NOMO-1 treated with dmso at 0.1 percent for 144 hours (cell line): Measurements from ENCODE around the gene COQ9.
"Not testable (repeated sequence)": the region's sequence is repeated elsewhere in the genome, so short reads cannot be mapped to it uniquely, and the experiment has no call there.

ENCODE experiments used
- DNase-seq: peaks from one replicate; lab custom pipeline; 2025; ENCODE audit not compliant: unreplicated experiment; lab: John Stamatoyannopoulos, UW

The COQ9 gene

DNA sequence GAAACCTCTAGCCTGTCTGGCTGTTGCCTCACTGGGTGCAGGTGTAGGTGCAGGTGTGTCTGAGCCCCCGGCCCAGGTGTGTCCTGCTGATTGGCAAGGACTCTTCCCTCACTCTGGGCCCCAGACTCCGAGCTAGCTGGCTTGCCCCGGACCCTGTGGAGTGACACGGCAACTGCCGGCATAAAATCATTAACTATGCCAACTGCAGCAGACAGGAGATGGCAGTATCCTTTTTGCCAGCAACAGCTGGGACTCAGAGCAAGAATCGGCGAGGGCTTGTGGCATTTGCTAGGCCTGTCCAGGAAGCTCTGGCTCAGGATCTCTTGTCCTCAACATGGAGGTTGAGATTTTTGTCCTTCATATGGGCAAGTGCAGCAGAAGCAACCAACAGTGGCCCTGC, 20.9 kb upstream of the COQ9 start:
- no peak for DNase-seq

DNA sequence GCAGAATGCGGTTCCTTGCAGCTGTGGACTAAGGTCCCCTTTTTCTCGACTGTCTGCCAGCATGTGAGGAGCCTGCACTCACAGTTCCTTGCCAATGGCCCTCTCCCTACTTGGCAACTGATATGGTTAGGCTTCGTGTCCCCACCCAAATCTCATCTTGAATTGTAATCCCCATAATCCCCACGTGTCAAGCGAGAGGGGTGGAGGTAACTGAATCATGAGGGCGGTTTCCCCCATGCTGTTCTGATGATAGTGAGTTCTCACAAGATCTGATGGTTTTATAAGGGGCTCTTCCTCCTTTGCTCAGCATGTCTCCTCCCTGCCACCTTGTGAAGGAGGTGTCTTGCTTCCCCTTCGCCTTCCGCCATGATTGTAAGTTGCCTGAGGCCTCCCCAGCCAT, 20.0 kb upstream of the COQ9 start:
- DNase-seq = no peak

DNA sequence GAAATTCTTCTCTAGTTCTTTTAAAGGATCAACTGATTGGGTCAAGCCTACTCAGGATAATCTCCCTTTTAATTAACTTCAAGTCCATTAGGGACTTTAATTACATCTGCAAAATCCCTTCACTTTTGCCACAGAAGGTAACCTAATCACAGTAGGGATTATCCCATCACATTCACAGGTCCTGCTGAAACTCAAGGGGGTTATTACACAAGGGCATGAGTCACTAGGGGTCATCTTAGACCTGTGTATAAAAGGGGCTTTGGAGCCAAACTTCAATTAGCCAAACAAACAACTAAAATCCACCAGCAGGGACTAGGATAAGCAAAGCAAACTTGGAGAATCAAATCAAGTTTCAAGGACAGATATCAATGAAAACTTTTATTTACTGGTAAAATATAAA, 19.5 kb upstream of the COQ9 start:
- no peak for DNase-seq

DNA sequence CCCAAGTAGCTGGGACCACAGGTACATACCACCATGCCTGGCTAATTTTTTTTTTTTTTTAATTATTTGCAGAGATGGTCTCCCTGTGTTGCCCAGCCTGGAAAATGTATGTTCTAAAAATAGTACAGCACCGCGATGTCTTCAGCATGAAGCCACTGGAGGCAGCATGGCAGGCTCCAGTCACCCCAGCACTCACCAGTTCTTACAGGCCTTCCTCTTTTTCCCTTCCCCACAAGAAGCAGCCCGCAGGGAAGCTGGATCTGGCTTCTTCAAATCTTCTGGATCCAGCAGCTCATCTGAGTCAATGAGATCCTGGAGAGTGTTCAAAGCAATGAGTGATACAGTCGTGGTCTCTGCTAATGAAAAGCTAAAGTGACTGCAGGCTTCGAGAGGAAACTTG, 16.3 kb upstream of the COQ9 start:
- DNase-seq = no peak

DNA sequence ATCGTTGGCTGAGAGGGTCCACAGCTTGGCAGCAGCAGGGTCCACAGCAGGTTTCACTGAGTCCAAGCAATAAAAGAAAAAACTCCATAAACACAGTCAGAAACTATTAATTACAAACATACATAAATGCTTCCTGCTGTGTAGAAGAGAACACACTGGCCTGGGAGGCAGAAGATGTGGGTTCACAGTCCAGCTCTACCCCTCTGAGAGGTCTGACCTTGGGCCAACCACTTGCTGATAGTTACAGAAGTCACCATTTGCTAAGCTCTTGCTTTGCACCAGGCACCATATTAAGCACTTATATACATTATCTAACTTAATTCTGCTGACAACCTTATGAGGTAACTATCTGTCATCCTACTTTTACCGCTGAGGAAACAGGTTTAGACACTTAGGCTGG, 14.8 kb upstream of the COQ9 start:
- DNase-seq = no peak

DNA sequence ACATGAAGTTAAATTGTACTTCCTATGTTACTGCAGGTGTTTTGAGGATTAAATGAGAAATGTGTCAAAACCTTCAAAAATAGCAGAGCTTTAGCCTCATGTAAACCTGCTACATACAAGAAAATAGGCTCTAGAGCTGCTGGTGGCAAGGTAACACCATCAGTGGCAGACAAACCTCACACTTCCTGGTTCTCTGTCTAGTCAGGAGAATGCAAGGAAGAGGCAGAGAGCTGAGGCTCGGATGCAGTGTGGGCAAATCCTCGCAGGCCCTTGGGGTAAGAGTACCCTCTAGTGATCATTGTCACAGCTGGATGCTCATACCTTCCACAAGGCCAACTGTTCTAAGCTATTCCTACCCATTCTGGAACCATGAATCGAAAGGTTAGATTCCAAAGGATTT, 14.3 kb upstream of the COQ9 start:
- DNase-seq = no peak

DNA sequence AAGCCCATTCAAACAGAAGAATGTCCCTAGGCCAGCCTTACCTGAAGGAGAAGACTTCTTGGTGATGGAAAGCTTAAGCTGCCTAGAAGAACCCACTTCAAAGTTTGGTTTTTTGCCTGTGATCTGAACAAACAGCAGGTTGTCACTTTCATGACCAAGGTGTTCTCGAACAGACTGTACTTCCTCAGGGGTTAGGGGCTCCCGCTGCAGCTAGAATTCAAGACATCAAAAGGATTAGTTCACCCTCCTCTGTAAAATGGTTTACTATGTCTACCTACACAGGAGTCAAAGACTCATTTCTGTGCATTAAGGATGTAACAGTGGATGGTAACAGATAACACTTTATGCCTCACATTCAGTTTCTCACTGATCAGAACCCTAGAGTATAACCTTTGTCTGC, 13.3 kb upstream of the COQ9 start:
- DNase-seq = no peak

DNA sequence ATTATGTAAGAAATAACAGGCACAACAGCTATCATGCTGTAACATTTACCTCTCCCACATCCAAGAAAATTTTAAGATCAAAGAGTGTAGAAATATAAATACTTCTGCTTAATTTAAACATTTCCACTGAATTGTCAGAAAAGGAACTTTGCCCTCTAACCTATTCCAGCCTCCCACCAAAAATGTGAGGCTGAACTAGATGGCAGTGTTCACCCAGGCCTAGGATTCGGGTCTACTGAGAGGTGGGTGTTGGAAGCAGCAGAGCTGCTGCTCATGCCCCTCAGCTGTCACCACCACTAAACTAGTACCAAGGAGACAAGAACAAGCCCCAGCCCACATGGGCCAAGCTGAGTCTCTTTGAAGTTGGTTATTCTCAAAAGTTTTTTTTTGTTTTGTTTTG, 11.4 kb upstream of the COQ9 start:
- no peak for DNase-seq

DNA sequence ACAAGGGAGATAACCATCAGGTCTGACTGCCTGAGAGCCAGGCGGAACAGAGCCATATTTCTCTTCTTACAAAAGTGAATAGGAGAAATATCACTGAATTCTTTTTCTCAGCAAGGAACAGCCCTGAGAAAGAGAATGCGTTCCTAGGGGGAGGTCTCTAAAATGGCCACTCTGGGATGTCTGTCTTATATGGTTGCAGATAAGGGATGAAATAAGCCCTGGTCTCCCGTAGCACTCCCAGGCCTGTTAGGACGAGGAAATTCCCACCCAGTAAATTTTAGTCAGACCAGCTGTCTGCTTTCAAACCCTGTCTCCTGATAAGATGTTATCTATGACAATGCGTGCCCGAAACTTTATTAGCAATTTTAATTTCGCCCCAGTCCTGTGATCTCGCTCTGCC, 7.3 kb upstream of the COQ9 start:
- DNase-seq = not testable (repeated sequence)

DNA sequence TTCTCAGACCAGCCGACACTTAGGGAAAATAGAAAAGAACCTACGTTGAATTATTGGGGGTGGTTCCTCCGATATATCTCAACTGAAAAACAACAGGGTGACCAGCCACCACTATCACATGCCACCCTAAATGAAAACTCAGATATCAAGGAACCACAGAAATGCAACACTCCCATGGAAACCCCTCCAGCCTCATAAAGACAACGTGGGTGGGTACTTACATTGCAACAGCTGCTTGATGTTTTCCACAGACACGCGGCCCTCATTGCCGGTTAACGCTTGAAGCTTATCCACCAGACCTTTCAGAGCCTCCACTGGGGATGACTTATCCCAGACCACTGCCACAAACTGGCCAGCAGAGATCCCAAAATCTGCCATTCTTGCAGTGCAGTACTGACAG, 6.7 kb upstream of the COQ9 start:
- not testable (repeated sequence) for DNase-seq

DNA sequence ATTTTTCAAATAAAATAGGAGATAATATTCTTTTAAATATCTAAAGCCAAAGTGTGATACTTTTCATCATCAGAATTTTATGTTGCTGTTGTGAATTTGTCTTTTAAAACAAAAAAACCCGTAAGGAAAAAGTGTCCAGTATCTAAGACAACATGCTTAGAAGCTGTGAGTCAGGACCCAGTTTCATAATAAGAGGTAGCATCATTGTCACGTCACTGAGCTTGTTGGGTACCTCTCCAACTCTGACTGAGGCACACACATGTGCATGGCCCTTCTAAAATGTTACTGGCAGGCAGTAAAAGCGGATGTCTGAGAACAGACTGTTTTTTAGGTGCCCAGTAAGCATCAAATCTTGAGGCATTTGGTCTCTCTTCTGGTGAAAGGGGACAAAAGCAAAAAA, 2.6 kb upstream of the COQ9 start:
- no peak for DNase-seq

DNA sequence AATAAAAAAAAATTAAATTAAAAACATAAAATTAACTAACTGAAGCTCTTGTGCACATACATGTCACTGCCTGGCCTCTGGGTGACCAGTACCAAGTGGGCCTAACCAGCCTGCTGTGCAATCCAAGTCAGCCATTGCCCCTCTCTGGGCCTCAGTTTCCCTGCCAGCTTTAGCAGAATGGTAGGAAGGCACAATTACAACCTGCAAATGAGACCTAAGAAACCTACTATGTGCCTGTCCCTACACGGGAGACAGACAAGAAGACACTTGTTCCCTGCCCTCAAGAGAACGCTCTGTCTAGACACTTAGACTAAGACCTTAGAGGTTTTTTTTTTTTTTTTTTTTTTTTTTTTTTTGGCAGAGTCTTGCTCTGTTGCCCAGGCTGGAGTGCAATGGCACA, 1.8 kb upstream of the COQ9 start:
- DNase-seq = no peak

DNA sequence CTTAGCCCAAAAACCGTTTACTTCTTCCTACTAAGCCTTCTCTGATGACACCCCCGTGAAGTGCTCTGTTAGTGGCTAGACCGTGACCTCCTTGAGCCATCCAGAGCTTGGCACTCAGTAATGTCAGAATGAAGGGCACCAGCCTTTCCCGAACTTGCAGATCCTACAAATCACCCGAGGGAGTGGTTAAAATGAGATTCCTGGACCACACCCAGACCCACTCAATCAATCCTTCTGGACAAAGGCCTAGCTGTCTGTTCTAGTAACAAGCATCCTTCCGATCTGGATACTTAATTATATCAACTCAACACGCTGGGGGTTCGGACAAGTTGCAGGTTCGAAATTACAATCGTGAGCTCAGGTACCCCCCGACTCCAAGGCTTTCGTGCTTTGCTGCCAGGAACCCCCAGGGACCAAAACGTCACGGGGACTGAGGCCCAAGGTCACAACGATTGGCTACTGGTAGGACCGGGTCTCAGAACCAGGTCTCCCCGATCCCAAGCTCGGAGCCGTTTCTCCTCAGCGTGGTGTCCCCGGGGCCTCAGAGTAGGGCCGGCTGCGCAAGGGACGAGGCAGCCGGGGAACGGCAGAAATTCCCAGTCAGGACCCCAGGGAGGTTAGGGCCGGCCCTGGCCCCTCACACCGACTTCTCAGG, 621 bp upstream of the COQ9 start:
- DNase-seq = no peak

DNA sequence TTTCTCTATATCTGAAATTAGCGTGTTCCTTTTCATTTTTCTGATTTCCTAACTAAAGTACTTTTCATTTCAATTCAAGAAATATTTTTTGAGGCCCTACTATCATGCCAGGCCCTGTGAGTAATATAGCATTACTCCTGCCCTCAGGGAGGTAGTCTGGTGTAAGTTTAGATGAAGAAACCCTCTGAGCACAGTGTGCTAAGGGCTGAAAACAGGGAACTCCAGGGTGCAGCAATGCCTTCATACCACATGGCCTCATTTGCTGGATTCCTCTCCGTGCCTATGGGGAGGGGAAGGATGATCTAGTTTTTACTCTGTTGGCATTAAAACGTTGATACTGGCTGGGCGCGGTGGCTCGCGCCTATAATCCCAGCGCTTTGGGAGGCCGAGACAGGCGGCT, 4.7 kb downstream of the COQ9 start:
- DNase-seq = no peak

DNA sequence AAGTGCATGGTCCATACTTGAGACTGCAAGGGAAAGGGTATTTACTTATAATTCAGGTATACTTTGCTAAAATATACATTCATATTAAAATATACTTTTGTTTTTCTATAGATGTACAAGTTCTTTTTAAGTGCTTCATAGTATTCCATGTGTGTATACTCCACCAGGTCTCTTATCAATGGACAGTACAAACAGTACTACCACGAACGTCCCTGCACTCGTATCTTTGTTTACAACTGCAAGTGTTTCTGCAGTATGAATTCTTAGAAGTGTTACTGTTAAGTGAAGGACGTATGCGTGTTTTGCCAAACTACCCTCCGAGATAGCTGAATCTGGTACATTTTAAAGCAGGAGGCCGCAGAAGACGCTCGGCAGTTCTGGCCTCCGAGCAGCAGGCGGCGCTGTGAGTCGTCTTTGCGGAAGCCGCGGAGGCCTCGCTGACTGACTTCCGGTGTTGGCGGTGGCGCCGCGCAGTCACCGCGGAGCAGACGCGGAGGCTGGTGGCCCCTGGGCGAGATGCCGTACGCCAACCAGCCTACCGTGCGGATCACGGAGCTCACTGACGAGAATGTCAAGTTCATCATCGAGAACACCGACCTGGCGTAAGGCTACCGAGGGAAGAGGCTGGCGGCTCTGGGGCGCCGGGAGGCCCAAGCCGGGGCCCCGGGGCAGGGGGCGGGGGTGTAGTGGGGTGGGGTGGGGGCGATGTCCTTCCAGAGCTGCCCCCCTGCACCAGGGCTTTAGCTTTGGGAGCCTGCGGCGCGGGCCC, 15.1 kb downstream of the COQ9 start, which contains the start of gene POLR2C:
Gene POLR2C, plus strand, starts transcription at position 471 of the 769 bp plus-strand sequence. Its CDS starts 46 bp downstream, at position 517.
- peak; percentile 61 for DNase-seq

DNA sequence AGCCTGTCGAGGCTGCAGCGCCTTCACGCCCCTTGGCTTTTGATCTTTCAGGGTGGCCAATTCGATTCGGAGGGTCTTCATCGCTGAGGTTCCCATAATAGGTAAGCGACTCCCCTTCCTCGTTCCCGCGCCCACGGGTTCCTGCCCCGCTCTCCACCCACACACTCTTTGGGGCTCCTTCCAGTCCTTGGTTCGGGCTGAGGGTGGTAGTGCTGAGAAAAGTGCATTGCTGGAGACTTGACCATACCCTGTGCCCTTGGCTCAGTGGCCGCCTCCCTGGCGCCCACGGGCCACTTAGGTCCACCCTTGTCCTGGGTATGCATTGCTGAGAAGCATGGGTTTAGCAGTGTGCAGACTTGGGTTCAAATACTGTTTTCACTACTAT, 15.7 kb downstream of the COQ9 start:
- DNase-seq = no peak

DNA sequence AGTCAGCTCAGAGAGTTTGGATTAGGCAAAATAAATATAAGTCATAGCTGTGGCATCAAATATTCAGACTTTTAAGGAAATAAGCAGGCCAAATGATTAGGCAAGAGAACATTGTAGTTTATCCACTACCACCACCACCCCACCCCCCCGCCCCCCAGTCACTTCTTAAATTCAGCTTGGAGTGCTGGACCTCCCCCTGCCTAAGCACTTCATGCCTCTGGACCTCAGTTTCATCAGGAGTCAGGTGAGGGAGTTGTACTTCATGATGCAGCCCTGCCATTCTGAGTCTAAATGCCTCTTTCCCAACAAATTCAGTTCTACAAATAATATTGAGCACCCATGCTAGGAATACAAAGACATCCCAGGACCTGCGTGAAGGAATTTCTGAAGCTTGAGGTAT, 17.2 kb downstream of the COQ9 start:
- no peak for DNase-seq

DNA sequence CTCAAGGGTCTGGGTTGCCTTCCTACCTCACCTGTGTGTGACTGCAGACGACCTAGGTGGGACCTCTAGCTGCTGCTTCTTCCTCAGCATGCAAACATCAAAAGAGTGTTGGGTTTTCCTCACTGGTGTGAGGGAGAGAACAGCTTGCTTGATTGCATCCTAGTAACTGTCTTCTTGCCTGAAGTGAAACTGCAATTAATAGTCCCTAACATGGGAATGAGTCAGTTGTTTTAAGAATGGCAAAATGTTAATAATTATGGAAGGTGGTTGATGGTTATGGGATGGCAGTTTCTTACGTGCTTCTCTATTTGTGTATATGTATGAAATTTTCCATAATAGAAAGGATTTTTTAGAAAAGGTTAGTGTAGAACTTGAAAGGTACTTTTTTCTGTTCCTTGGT, 21.1 kb downstream of the COQ9 start:
- DNase-seq = no peak

DNA sequence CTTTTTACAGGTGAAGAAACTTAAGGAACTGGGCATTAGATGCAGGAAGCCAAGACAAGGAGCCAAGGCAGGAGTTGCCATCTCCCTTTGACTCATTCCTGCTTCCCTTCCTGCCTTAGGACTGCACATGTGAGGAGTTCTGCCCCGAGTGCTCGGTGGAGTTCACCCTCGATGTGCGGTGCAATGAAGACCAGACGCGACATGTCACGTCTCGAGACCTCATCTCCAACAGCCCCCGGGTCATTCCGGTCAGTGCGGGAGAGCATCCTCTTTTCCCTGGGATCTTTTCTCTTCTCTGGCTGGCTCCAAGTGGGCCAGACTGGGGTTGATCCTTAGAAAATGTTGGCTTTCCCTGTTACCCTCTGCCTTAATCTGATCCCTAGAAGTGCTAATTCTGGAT, 21.8 kb downstream of the COQ9 start:
- no peak for DNase-seq

DNA sequence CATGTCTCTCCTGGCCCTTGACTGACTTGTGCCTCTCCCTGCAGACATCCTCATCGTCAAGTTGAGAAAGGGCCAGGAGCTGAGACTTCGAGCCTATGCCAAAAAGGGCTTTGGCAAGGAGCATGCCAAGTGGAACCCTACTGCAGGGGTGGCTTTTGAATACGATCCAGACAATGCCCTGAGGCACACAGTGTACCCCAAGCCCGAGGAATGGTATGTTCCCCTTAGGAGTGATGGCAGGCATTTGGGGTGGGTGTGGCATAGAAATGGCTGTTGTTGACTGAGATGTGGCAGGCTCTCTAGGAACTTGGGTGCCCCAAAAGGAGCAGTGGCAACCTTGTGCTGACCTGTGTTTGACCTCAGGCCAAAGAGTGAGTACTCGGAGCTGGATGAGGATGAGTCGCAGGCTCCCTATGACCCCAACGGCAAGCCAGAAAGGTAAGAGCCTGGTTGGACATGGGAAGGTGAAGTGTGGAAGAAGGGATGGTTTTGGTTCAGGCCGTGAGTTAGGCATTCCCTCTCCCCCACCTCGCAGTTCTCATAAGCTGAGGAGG, 22.7 kb downstream of the COQ9 start:
- no peak for DNase-seq

DNA sequence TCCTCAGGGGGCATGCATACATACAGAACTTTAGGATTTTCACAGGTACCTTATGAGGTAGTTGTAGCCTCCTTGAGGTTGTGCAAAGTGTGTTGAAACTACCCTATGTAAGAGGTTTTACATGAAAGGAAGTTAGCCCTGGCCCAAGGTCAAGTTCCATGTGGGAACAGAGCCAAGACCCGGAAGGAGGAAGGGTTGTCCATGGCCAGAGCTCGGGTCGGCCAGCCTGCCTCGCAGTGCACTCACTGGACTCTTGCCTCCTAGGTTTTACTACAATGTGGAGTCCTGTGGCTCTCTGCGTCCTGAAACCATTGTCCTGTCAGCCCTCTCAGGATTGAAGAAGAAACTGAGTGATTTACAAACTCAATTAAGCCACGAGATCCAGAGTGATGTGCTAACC, 23.4 kb downstream of the COQ9 start:
- no peak for DNase-seq

DNA sequence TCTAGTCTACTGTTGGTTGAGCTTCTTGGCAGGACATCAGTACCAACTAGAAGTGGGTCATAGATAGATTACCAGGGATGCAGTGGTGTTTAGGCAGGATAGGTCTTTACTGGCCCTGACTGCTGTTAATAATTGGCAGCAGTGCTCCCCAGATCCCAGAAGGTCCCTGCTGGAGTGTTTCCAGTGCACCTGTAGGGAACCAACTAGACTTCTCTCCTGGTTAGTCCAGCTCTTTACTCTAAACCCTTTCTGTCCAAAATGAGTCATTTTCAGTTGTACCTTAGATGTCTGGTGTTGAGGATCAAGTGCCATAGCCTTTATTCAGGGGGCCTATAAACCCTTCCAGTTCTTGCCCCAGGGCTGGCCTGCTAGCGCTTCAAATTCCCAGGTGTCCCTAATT, 23.9 kb downstream of the COQ9 start:
- DNase-seq = no peak
